ENCODE results near the gene MT1A. TPM values are rescaled to one million over a fixed set of nuclear protein-coding genes. Genes with fewer than 3 reads are reported as not detected.

The MT1A gene
- total RNA-seq, 1 experiment from 2014 or later: not detected

- H3K9ac ChIP-seq (ENCODE audit: low read length): peak overlapping the region; percentile 46; the same call in 1 of the 2 replicates
- intact Hi-C loops (cut with micrococcal nuclease): no loop called here
- H4K20me1 ChIP-seq (ENCODE audit: insufficient read depth): no peaks in the 10 kb centered on the region
- peaks cover 19 to 48% of the 10 kb centered on the region in 2 experiments for H3K4me1 ChIP-seq (ENCODE audit: control insufficient read depth in 1 of 2, insufficient read depth in 2 of 2, low read length in 2 of 2)
- no peaks in the 10 kb centered on the region for H3K79me2 ChIP-seq (ENCODE audit: insufficient read depth, low read length)
- ChIA-PET RAD21 (ENCODE audit: low non-redundant PET in 1 of 2, low total read pairs in 2 of 2, uncharacterized antibody in 2 of 2, unreplicated experiment in 2 of 2) (no interaction called here), POLR2A (interaction anchor here (1.0 to 3.8 kb wide), 2 partner anchors 32 to 50 kb away, joined by 3 to 17 read pairs; partner anchors contain the start of genes MT1E and MT2A), CTCF (no interaction called here)
- H3K36me3 ChIP-seq (ENCODE audit: control insufficient read depth in 1 of 2, insufficient read depth in 2 of 2, low read length in 2 of 2): no peaks in the 10 kb centered on the region
- no peaks in the 10 kb centered on the region for H3K9me2 ChIP-seq (ENCODE audit: insufficient read depth)
- ATAC-seq (no peak), DNase-seq (ENCODE audit: low read depth, low spot score) (no peak)
- H2AFZ ChIP-seq (ENCODE audit: low read depth, low read length, poor library complexity, severe bottlenecking): no peak overlapping the region
- no TSS peak for BruUV-seq (replicated peaks)
- peak overlapping the region in 1 of 2 experiments; percentile 55; a peak in 2 of 4 replicates for H3K4me3 ChIP-seq (replicated peaks in 1 of 2; ENCODE audit: low read depth in 1 of 2, low read length in 2 of 2)
- H3K27ac ChIP-seq (ENCODE audit: low read depth, low read length): no peak overlapping the region; the same call in 1 of the 2 replicates
- H3K27me3 ChIP-seq (ENCODE audit: insufficient read depth, low read length): no peaks in the 10 kb centered on the region
- H3K9me3 ChIP-seq (ENCODE audit: control insufficient read depth in 1 of 2, insufficient read depth in 1 of 2, low read depth in 1 of 2, low read length in 2 of 2): no peaks in the 10 kb centered on the region
- peak overlapping the region; percentile 80 for H3K4me2 ChIP-seq (ENCODE audit: low read length)
- TF ChIP-seq EGR1 (IDR thresholded peaks at IDR 0.05; ENCODE audit: low read depth): no peak
- TF ChIP-seq ZBTB33 (IDR thresholded peaks at IDR 0.05; ENCODE audit: extremely low read depth, insufficient replicate concordance, low read length): no peak
- TF ChIP-seq SIN3A (IDR thresholded peaks at IDR 0.05; ENCODE audit: low read depth): no peak
- no peak for TF ChIP-seq SP1 (IDR thresholded peaks at IDR 0.05; ENCODE audit: low read depth)
- TF ChIP-seq CEBPB (IDR thresholded peaks at IDR 0.05; ENCODE audit: low read depth): no peak
- TF ChIP-seq YY1 (IDR thresholded peaks at IDR 0.05; ENCODE audit: extremely low read depth, insufficient replicate concordance, low read depth, low read length): no peak
- TF ChIP-seq TCF7L2 (IDR thresholded peaks at IDR 0.05; ENCODE audit: borderline replicate concordance, extremely low read depth, insufficient read depth, insufficient read length): no peak
- no peak for TF ChIP-seq POLR2A (IDR thresholded peaks at IDR 0.05; ENCODE audit: borderline replicate concordance, extremely low read depth, insufficient read depth, insufficient read length)
- TF ChIP-seq ELF1 (IDR thresholded peaks at IDR 0.05; ENCODE audit: borderline replicate concordance, low read depth): no peak
- TF ChIP-seq RAD21 (IDR thresholded peaks at IDR 0.05; ENCODE audit: low read depth): no peak
- no peak for TF ChIP-seq CTCF (IDR thresholded peaks at IDR 0.05 in 2 of 3, conservative IDR thresholded peaks at IDR 0.05 in 1 of 3; ENCODE audit: borderline replicate concordance in 1 of 3, insufficient read depth in 1 of 3, low read depth in 2 of 3, low read length in 2 of 3)
- TF ChIP-seq MAX (IDR thresholded peaks at IDR 0.05): no peak
- no peak for TF ChIP-seq REST (IDR thresholded peaks at IDR 0.05; ENCODE audit: low read depth)
These were observed 19.9 kb downstream of the MT1A start for GRCh38 chr16:56658327-56658875.

All from HCT116 (cell line).